Measurements from ENCODE around the gene DKK3. TPM values are rescaled to one million over a fixed set of nuclear protein-coding genes. Genes with fewer than 3 reads are reported as not detected.

Gene DKK3
- polyA plus RNA-seq, 1 of the 3 experiments (the other 2 are of a cell fraction), result 1,174 TPM

DNA sequence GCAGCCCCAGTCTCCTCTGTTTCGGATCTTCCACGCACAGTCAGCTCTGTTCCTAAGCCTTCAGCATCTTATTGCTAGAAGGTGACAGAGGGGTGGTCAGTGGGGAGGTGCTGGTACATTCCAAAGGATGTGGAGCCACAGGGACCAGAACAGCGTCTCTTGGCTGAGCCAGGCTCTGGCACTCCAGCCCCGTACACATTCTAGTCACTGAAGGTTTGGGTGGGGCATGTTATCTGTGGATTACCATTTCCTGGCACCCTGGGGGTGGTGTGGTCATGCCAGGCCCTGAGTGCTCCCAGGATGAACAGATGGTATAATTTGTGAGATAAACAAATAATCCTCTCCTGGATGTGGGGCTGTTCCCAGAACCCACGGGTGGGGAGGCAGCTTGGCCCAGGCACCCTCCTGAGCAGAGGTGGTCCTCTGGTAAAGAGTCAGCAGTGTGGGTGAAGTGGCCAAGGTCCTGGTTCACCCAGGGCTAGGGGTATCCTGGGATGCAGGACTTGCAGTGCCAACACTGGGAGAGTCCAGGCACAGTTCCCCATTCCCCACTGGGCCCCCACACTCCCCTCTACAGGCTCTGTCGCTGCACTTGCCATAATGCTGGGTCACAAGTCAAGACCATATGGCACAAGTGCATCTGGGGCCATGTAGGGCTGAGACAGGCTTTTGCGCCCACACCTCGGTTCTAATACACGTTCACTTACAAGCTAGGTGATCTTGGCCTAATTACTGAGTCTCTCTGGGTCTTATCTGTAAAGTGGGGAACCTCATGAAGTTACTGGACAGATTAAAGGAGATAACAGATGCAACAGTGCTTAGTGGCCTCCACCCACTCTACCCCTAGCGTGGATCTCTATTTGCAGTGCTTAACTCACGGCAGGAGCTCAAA is 33.0 kb downstream of the DKK3 start:
- H3F3A ChIP-seq (replicated peaks; ENCODE audit: insufficient read depth), result peaks cover 66% of the 10 kb centered on the region
- no peaks in the 10 kb centered on the region for H3K9me2 ChIP-seq
- peak overlapping the region; percentile 9; the same call in 1 of the 2 replicates for H3K4me2 ChIP-seq
- TF ChIP-seq FOXJ3 (CRISPR knock-in tag; IDR thresholded peaks at IDR 0.05) (0 out of 2 replicates have a peak, but pooled peaks have one; percentile 39), NFIC (IDR thresholded peaks at IDR 0.05; ENCODE audit: borderline replicate concordance) (no peak), EP300 (IDR thresholded peaks at IDR 0.05; ENCODE audit: borderline replicate concordance in 1 of 2, low read depth in 1 of 2, low read length in 1 of 2) (peak in 1 of 2 experiments; percentile 52; a peak in 1 of 4 replicates), FOSL2 (IDR thresholded peaks at IDR 0.05; ENCODE audit: borderline replicate concordance, low read depth) (no peak), YY1 (IDR thresholded peaks at IDR 0.05; ENCODE audit: low read depth) (no peak), RCOR1 (IDR thresholded peaks at IDR 0.05; ENCODE audit: low read length) (peak; percentile 27; the same call in 1 of the 2 replicates), TCF12 (IDR thresholded peaks at IDR 0.05) (no peak)
- WGBS (ENCODE audit: low lambda C conversion rate), result 88% methylated on average over 8 of the region's 11 CpGs
- H3K27ac ChIP-seq (ENCODE audit: low read depth in 2 of 2, low read length in 1 of 2), result peak overlapping the region; percentile 99 to 100
- no peaks in the 10 kb centered on the region for H3K9me3 ChIP-seq
- peaks cover 63% of the 10 kb centered on the region for H3K79me2 ChIP-seq (ENCODE audit: insufficient read depth)
- H3K27me3 ChIP-seq (ENCODE audit: insufficient read depth), result no peaks in the 10 kb centered on the region
- no peak for DNase-seq
- H3K9ac ChIP-seq, result no peak overlapping the region; the same call in 1 of the 2 replicates
- ChIA-PET POLR2A (interaction anchor here (0.8 kb wide), 1 partner anchor 33 kb away, joined by 3 read pairs; no protein-coding TSS in a partner anchor), CTCF (interaction anchor here (0.9 to 6.3 kb wide), 7 partner anchors 8 to 306 kb away, joined by 3 to 39 read pairs (median 7); no protein-coding TSS in a partner anchor)
- H4K20me1 ChIP-seq (ENCODE audit: insufficient read depth), result no peaks in the 10 kb centered on the region
- H2AFZ ChIP-seq (ENCODE audit: low read depth), result no peak overlapping the region
- H3K36me3 ChIP-seq (replicated peaks in 1 of 2; ENCODE audit: control insufficient read depth in 1 of 2, insufficient read depth in 2 of 2, low read length in 1 of 2), result peaks cover 10 to 33% of the 10 kb centered on the region in 2 experiments
- no peak overlapping the region for H3K4me3 ChIP-seq (ENCODE audit: low read depth in 2 of 2, low read length in 1 of 2)
- peaks cover 83 to 88% of the 10 kb centered on the region in 2 experiments for H3K4me1 ChIP-seq (ENCODE audit: control insufficient read depth in 1 of 2, insufficient read depth in 2 of 2, low read depth in 1 of 2, low read length in 1 of 2)

DNA sequence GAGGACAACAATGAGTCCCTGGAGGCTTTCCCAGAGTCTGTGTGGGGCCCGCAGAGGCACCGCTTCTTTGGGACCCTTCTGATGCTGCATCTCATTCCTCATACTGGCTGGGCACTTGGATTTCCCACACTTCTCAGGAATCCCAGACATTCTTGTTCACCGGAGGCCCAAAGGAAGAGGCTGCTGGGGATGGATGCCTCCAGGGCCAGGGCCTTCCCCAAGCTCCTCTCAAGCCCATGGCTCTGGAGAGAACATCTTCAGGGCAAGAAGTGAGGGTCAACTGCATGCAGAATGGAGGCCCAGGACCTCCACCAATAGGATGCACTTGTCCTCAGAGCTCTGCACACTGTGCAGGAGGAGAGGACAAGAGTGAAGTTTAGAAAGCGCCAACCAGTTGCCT is 34.6 kb downstream of the DKK3 start:
- no peak for DNase-seq
- Histone ChIP-seq H3K9me2 (no peaks in the 10 kb centered on the region), H3K79me2 (ENCODE audit: insufficient read depth) (peaks cover 67% of the 10 kb centered on the region), H3K27ac (ENCODE audit: low read depth in 2 of 2, low read length in 1 of 2) (peak overlapping the region; percentile 99 to 100), H3K36me3 (replicated peaks in 1 of 2; ENCODE audit: control insufficient read depth in 1 of 2, insufficient read depth in 2 of 2, low read length in 1 of 2) (peaks cover 16 to 33% of the 10 kb centered on the region in 2 experiments), H3K9ac (peak overlapping the region; percentile 33; the same call in 1 of the 2 replicates), H3F3A (replicated peaks; ENCODE audit: insufficient read depth) (peaks cover 53% of the 10 kb centered on the region), H3K4me2 (peak overlapping the region; percentile 51; the same call in 1 of the 2 replicates), H2AFZ (ENCODE audit: low read depth) (no peak overlapping the region), H3K4me3 (ENCODE audit: low read depth in 2 of 2, low read length in 1 of 2) (no peak overlapping the region), H3K27me3 (ENCODE audit: insufficient read depth) (no peaks in the 10 kb centered on the region), H3K4me1 (ENCODE audit: control insufficient read depth in 1 of 2, insufficient read depth in 2 of 2, low read depth in 1 of 2, low read length in 1 of 2) (peaks cover 75 to 88% of the 10 kb centered on the region in 2 experiments), H3K9me3 (no peaks in the 10 kb centered on the region), H4K20me1 (ENCODE audit: insufficient read depth) (no peaks in the 10 kb centered on the region)
- ChIA-PET CTCF (interaction anchor here (3.7 to 6.3 kb wide), 2 partner anchors 6 to 70 kb away, joined by 14 to 39 read pairs; no protein-coding TSS in a partner anchor), POLR2A (interaction anchor here (0.7 kb wide), 1 partner anchor 31 kb away, joined by 3 read pairs; no protein-coding TSS in a partner anchor)
- TF ChIP-seq JUND (IDR thresholded peaks at IDR 0.05) (no peak), TCF12 (IDR thresholded peaks at IDR 0.05) (no peak), POLR2AphosphoS5 (IDR thresholded peaks at IDR 0.05; ENCODE audit: low read depth, low read length) (no peak), RXRA (IDR thresholded peaks at IDR 0.05; ENCODE audit: borderline replicate concordance, low read depth) (no peak)
- TF ChIP-seq, protein P1, sequence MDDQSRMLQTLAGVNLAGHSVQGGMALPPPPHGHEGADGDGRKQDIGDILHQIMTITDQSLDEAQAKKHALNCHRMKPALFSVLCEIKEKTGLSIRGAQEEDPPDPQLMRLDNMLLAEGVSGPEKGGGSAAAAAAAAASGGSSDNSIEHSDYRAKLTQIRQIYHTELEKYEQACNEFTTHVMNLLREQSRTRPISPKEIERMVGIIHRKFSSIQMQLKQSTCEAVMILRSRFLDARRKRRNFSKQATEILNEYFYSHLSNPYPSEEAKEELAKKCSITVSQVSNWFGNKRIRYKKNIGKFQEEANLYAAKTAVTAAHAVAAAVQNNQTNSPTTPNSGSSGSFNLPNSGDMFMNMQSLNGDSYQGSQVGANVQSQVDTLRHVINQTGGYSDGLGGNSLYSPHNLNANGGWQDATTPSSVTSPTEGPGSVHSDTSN (IDR thresholded peaks at IDR 0.05), result no peak
- 54% methylated on average over 2 of the region's 4 CpGs for WGBS (ENCODE audit: low lambda C conversion rate)
